HG02678 (cell line): ENCODE results near the gene TECR.
"Not testable (repeated sequence)": the region's sequence is repeated elsewhere in the genome, so short reads cannot be mapped to it uniquely, and the experiment has no call there.

Experiments used
- ATAC-seq: cut with Tn5 transposase; IDR thresholded peaks from one replicate; pipeline ENCODE4 v1.9.1; 2021; ENCODE audit warnings: mild to moderate bottlenecking, moderate library complexity; ENCODE audit not compliant: unreplicated experiment

The TECR gene

GRCh38 chr19:14580623-14581237 lies 51.3 kb downstream of the TECR start:
- no peak for ATAC-seq

- no peak for ATAC-seq
Measured at GRCh38 chr19:14582894-14583340, 53.5 kb downstream of the TECR start, which contains the start of gene CLEC17A. CLEC17A (plus strand) TSS chr19:14583084; CDS start chr19:14583161, 77 bp downstream.

- ATAC-seq: not testable (repeated sequence)
Measured at GRCh38 chr19:14584372-14584771, 55.0 kb downstream of the TECR start.

DNA sequence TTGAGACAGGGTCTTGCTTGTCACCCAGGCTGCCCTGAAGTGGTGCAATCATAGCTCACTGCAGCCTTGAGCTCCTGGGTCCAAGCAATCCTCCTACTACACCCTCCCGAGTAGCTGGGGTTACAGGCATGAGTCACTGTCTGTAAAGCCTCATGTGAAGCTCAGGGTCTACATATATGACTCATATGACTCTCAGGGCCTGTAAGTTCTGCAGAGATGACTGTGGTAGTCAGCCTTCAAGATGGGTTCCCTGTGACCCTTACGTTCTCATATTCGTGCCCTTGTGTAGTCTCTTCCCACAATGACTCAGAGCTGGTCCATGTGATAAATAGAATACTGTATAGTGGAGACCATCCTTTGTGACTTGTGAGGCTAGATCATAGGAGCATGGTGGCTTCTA lies 55.8 kb downstream of the TECR start:
- ATAC-seq: peak; percentile 60

DNA sequence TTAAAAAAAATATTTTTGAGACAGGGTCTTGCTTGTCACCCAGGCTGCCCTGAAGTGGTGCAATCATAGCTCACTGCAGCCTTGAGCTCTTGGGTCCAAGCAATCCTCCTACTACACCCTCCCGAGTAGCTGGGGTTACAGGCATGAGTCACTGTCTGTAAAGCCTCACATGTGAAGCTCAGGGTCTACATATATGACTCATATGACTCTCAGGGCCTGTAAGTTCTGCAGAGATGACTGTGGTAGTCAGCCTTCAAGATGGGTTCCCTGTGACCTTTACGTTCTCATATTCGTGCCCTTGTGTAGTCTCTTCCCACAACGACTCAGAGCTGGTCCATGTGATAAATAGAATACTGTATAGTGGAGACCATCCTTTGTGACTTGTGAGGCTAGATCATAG lies 60.0 kb downstream of the TECR start:
- ATAC-seq: not testable (repeated sequence)

DNA sequence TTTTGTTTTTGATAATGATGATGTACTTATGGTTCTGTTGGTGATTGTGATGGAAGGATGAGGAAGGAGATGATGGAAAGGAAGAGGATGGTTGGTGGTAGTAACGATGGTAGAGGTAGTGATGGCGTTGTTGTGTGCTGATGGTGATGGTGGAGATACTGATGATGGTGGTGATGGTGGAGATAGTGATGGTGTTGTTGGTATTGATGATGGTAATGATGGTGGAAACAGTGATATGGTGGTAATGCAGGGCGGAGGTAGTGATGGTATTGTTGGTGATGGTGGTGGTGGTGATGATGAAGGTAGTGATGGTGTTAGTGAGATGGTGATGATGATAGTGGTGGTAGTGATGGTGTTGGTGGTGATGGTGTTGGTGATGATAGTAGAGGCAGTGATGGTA lies 66.2 kb downstream of the TECR start:
- no peak for ATAC-seq

- no peak for ATAC-seq
Measured at GRCh38 chr19:14599548-14600147, 70.3 kb downstream of the TECR start.

DNA sequence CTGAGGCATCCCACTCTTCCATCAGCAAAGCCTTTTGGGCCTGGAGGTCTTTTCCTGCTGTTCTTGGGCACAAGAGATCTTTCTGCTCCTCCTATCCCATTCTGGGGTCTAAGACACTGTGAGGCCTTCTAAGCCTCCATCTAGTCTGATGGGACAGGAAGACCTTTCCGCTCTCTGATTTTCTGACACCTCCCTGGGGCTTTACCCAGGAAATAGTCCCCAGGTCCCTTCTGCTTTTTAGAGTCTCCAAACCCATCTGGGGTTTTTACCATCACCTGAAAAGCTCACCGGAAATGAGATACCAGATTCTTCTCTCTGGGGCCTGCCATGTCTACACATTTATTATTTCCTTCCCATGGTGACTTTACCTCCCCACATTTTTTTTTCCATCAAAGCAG lies 74.6 kb downstream of the TECR start:
- ATAC-seq: peak; percentile 82

DNA sequence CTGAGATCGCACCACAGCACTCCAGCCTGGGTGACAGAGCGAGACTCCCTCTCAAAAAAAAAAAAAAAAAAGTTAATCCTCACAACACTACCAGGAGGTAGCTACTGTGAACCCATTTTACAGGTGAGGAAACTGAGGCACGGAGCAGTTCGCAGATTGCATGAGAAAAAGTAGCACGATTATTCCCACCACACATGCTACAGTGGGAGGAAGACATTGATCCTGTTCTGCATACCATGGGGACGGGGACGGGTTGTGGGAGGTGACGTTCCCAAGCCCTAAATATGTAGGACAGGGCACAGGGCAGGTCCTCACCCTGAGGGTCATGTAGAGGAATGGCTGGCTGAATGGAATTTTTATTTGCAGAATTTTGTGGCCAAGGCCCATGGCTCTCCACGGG lies 77.2 kb downstream of the TECR start:
- ATAC-seq: no peak

GRCh38 chr19:14611051-14611450 lies 81.7 kb downstream of the TECR start:
- ATAC-seq: no peak

- not testable (repeated sequence) for ATAC-seq
Measured at GRCh38 chr19:14612242-14612641, 82.8 kb downstream of the TECR start.

DNA sequence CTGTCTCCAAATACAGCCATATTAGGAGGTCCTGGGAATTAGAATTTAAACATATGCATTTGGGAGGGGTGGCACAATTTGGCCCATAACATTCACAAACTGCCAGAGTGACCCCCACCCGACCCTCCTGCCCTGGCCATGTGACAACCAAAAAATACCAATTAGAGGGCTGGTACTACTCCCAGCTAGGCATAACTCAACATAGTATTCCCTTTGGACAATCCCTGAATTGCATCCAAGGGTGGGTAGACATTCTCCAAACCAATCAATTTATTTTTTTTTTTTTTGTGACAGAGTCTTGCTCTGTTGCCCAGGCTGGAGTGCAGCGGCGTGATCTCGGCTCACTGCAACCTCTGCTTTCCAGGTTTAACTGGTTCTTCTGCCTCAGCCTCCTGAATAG lies 83.3 kb downstream of the TECR start:
- no peak for ATAC-seq

- ATAC-seq: not testable (repeated sequence)
Measured at GRCh38 chr19:14613399-14614098, 84.2 kb downstream of the TECR start.

DNA sequence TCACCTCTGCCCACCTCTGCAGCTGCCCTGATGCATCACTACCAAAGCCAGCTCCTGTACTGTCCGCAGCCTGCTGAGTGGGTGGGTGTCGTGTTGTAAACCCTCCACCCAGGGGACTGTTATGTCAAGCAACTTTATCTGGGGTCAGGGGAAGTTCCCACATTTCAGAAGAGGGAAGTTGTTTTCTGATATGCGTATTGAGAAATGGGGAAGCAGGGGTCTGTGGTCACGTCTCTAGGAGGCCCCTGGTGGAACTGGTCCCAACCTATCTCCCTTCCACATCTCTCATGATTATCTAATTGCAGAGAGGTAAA lies 84.7 kb downstream of the TECR start:
- ATAC-seq: no peak
